ENCODE measurements around the gene KCNA5. TPM values are rescaled to one million over a fixed set of nuclear protein-coding genes. Genes with fewer than 3 reads are reported as not detected.

KCNA5 gene
- total and polyA plus RNA-seq, 2 of the 4 experiments (the other 2 are of a cell fraction): not detected

DNA sequence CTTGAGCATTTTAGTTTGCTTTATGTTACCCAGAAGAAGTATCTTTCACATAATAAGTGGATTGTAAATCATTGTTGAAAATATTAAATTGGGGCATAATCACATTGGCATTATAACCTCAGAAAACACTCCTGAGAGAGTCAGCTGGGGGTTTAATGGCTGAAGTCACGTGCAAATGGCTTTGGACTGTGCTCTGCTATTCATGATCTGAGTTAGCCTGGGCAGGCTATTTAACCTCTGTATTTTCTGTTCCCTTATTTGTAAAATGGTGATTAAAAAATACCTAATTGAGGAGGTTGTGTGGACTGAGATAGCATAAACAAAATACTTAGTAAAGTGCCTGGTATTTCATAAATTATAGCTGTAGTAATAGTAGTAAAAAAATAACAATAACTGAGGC, 24.9 kb downstream of the KCNA5 start:
- Histone ChIP-seq H3K14ac (replicated peaks; ENCODE audit: low read depth, low read length) (no peak overlapping the region), H3K4me1 (ENCODE audit: control insufficient read depth, insufficient read depth, low read length) (no peaks in the 10 kb centered on the region), H3K9me3 (ENCODE audit: control insufficient read depth, insufficient read depth, low read length) (no peaks in the 10 kb centered on the region), H3K18ac (ENCODE audit: low read depth, low read length) (no peak overlapping the region), H3K4ac (ENCODE audit: low read depth, low read length) (no peak overlapping the region), H3K36me3 (ENCODE audit: control insufficient read depth, insufficient read depth, low read length) (no peaks in the 10 kb centered on the region), H3K9ac (ENCODE audit: low read depth, low read length) (no peak overlapping the region), H4K91ac (ENCODE audit: insufficient read depth, low read depth, low read length) (no peak overlapping the region), H4K8ac (ENCODE audit: low read depth in 2 of 2, low read length in 2 of 2) (no peak overlapping the region), H3K27ac (ENCODE audit: insufficient read depth, low read length) (no peak overlapping the region), H3K79me1 (ENCODE audit: low read depth in 1 of 2, low read length in 2 of 2) (no peaks in the 10 kb centered on the region), H2AK9ac (replicated peaks; ENCODE audit: low read depth, low read length, poor library complexity) (no peak overlapping the region), H3K4me2 (ENCODE audit: low read depth, low read length) (no peak overlapping the region), H2BK20ac (ENCODE audit: low read depth, low read length) (no peak overlapping the region), H2BK120ac (ENCODE audit: low read depth, low read length) (no peak overlapping the region), H3K27me3 (ENCODE audit: control insufficient read depth, insufficient read depth, low read length) (peaks cover 30% of the 10 kb centered on the region), H3K9me1 (ENCODE audit: insufficient read depth, low read length) (no peaks in the 10 kb centered on the region), H2BK5ac (ENCODE audit: low read depth, low read length, poor library complexity, severe bottlenecking) (no peak overlapping the region), H3K4me3 (ENCODE audit: insufficient read depth, low read depth, low read length) (no peak overlapping the region), H2AFZ (replicated peaks; ENCODE audit: low read length, poor library complexity) (no peak overlapping the region), H2BK15ac (ENCODE audit: low read depth, low read length) (no peak overlapping the region), H4K20me1 (ENCODE audit: insufficient read depth, low read length) (no peaks in the 10 kb centered on the region), H4K5ac (ENCODE audit: low read depth, low read length) (no peak overlapping the region), H2AK5ac (ENCODE audit: low read depth, low read length) (no peak overlapping the region), H3K23ac (ENCODE audit: low read depth, low read length) (no peak overlapping the region), H3K56ac (ENCODE audit: extremely low read depth, insufficient read depth, low read length) (no peak overlapping the region)
- in situ Hi-C loops (cut with MboI; ENCODE audit: low sequenced_read_pairs) (no loop called here), dilution Hi-C loops (cut with HindIII; ENCODE audit: low sequenced_read_pairs, unreplicated experiment) (no loop called here), intact Hi-C loops (cut with micrococcal nuclease) (no loop called here)
- BruUV-seq (replicated peaks): no TSS peak
- no CpG with 5 or more reads among the region's 1 CpG for WGBS, 2 experiments (ENCODE audit: extremely low coverage in 2 of 2, insufficient read length in 1 of 2)
- ChIA-PET POLR2A (ENCODE audit: unreplicated experiment) (interaction anchor here (0.5 kb wide), 1 partner anchor 16 kb away, joined by 3 read pairs; no protein-coding TSS in a partner anchor), CTCF (no interaction called here)
- DNase-seq (no peak), ATAC-seq (ENCODE audit: low read depth) (no peak)
- TF ChIP-seq CEBPB (IDR thresholded peaks at IDR 0.05; ENCODE audit: low read depth, low read length) (no peak), RCOR1 (IDR thresholded peaks at IDR 0.05; ENCODE audit: insufficient replicate concordance, low read length) (no peak), RFX5 (IDR thresholded peaks at IDR 0.05; ENCODE audit: low read depth, low read length) (no peak), MXI1 (IDR thresholded peaks at IDR 0.05; ENCODE audit: borderline replicate concordance, low read depth, low read length) (no peak), ELK1 (IDR thresholded peaks at IDR 0.05; ENCODE audit: borderline replicate concordance, low read depth, low read length) (no peak)
